Measurements from ENCODE around the gene BBOF1.

The BBOF1 gene

DNA sequence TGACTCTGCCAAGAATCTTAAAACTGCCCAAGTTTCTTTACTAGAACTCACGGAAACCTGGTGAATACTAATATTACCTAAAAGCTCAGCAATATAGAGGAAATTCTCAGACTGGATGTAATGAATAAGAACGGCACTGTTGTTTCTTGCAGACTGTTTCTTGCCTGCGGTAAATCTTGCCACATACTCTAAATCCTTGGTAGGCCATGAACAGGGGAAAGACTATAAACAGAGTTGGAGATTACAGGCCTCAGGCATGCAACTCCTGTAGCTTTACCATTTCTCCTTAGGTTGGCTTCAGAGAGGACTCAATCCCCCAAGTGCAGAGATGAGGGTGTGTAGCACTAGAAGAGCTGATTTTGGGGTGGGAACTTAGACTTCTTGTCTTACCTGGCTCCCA is 64.0 kb downstream of the BBOF1 start:
- H3K4me3 ChIP-seq (ENCODE audit: insufficient read depth, low read length, poor library complexity, severe bottlenecking) = peak overlapping the region; percentile 64
- no peaks in the 10 kb centered on the region for H3K9me3 ChIP-seq (ENCODE audit: insufficient read depth, low read length)
- H3K36me3 ChIP-seq (ENCODE audit: low read length) = no peaks in the 10 kb centered on the region
- H3K9me2 ChIP-seq (replicated peaks; ENCODE audit: insufficient read depth, low read length) = no peaks in the 10 kb centered on the region
- peak overlapping the region; percentile 67 for H3K4me2 ChIP-seq (ENCODE audit: low read depth, low read length, poor library complexity, severe bottlenecking)
- TF ChIP-seq EZH2phosphoT487 (conservative IDR thresholded peaks at IDR 0.05; ENCODE audit: low read length) (no peak), CTCF (IDR thresholded peaks at IDR 0.05; ENCODE audit: insufficient read depth, low read length, poor library complexity, severe bottlenecking) (no peak)
- no peaks in the 10 kb centered on the region for H3K27me3 ChIP-seq (ENCODE audit: low read length)
- H3K79me2 ChIP-seq (ENCODE audit: insufficient read depth, low read length) = peaks cover 20% of the 10 kb centered on the region
- H4K20me1 ChIP-seq (ENCODE audit: low read depth, low read length) = no peaks in the 10 kb centered on the region
- H3K9ac ChIP-seq (ENCODE audit: low read length) = peak overlapping the region; percentile 60; the same call in 1 of the 2 replicates
- H3K27ac ChIP-seq (ENCODE audit: low read depth, low read length) = no peak overlapping the region
- no peaks in the 10 kb centered on the region for H3F3A ChIP-seq (ENCODE audit: insufficient read depth)
- H2AFZ ChIP-seq (ENCODE audit: low read depth, low read length, severe bottlenecking) = no peak overlapping the region

DNA sequence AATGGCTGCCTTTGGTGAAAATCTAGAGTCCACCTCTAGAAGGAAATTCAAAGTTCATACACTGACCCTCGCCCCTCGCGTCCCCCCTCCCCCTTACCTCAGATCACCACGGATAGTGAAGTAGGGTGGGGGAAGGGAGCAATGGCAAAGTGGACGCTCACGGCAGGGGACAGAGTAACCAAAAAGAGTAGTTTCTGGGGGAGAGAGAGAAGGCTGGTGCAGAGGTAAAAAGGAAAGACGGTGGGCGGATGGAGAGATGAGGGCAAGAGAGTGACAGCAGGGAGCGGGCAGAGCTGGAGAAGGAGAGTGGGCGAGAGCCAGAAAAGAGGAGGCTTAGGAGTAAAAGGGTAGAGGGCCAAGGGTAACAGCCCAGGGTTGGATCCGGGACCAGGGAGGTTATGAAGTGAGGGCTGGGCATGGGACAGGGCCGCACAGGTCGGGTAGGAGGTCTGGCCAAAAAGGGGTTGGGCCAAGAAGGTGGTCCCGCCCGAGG is 64.7 kb downstream of the BBOF1 start:
- TF ChIP-seq EZH2phosphoT487 (conservative IDR thresholded peaks at IDR 0.05; ENCODE audit: low read length) = no peak
- TF ChIP-seq CTCF (IDR thresholded peaks at IDR 0.05; ENCODE audit: insufficient read depth, low read length, poor library complexity, severe bottlenecking) = no peak
- Histone ChIP-seq H3K9me3 (ENCODE audit: insufficient read depth, low read length) (no peaks in the 10 kb centered on the region), H3K27ac (ENCODE audit: low read depth, low read length) (no peak overlapping the region), H3K36me3 (ENCODE audit: low read length) (no peaks in the 10 kb centered on the region), H2AFZ (ENCODE audit: low read depth, low read length, severe bottlenecking) (peak overlapping the region; percentile 76), H3F3A (ENCODE audit: insufficient read depth) (no peaks in the 10 kb centered on the region), H3K4me2 (ENCODE audit: low read depth, low read length, poor library complexity, severe bottlenecking) (peak overlapping the region; percentile 67), H3K9me2 (replicated peaks; ENCODE audit: insufficient read depth, low read length) (no peaks in the 10 kb centered on the region), H3K9ac (ENCODE audit: low read length) (peak overlapping the region; percentile 60), H3K27me3 (ENCODE audit: low read length) (no peaks in the 10 kb centered on the region), H3K79me2 (ENCODE audit: insufficient read depth, low read length) (peaks cover 27% of the 10 kb centered on the region), H4K20me1 (ENCODE audit: low read depth, low read length) (no peaks in the 10 kb centered on the region), H3K4me3 (ENCODE audit: insufficient read depth, low read length, poor library complexity, severe bottlenecking) (peak overlapping the region; percentile 64)

- TF ChIP-seq EZH2phosphoT487 (conservative IDR thresholded peaks at IDR 0.05; ENCODE audit: low read length) (no peak), CTCF (IDR thresholded peaks at IDR 0.05; ENCODE audit: insufficient read depth, low read length, poor library complexity, severe bottlenecking) (no peak)
- Histone ChIP-seq H3K4me3 (ENCODE audit: insufficient read depth, low read length, poor library complexity, severe bottlenecking) (peak within 1 kb of the TSS; percentile 85), H4K20me1 (ENCODE audit: low read depth, low read length) (no peaks in the 10 kb centered on the region), H2AFZ (ENCODE audit: low read depth, low read length, severe bottlenecking) (peak within 1 kb of the TSS; percentile 91), H3K9ac (ENCODE audit: low read length) (peak within 1 kb of the TSS; percentile 72), H3K27me3 (ENCODE audit: low read length) (no peaks in the 10 kb centered on the region), H3K27ac (ENCODE audit: low read depth, low read length) (peak within 1 kb of the TSS; percentile 17), H3K9me2 (replicated peaks; ENCODE audit: insufficient read depth, low read length) (no peaks in the 10 kb centered on the region), H3K9me3 (ENCODE audit: insufficient read depth, low read length) (no peaks in the 10 kb centered on the region), H3K79me2 (ENCODE audit: insufficient read depth, low read length) (peaks cover 33% of the 10 kb centered on the region), H3K4me2 (ENCODE audit: low read depth, low read length, poor library complexity, severe bottlenecking) (peak within 1 kb of the TSS; percentile 91), H3K36me3 (ENCODE audit: low read length) (no peaks in the 10 kb centered on the region), H3F3A (ENCODE audit: insufficient read depth) (no peaks in the 10 kb centered on the region)
These were observed 65.3 kb downstream of the BBOF1 start, which contains the start of the genes ALDH6A1 and LIN52 for GRCh38 chr14:74084277-74085046. Gene ALDH6A1 (minus strand): TSS chr14:74084453. CDS start chr14:74084394, 59 bp downstream. Gene LIN52 (plus strand): TSS chr14:74084956. CDS start chr14:74084975, 19 bp downstream.
